Suprapubic skin (tissue), 4 donors: ENCODE results near the gene IMPA2. TPM values are rescaled to one million over a fixed set of nuclear protein-coding genes. Genes with fewer than 3 reads are reported as not detected.
A peak's percentile ranks its signal among the peaks of the same experiment; 100 is the strongest.

Experiments used
- DNase-seq, 2 donors: peaks; one replicate each; pipeline ENCODE4 v3.0.0-alpha.2; 2019; ENCODE audit warnings: low spot score in 2 of 2
- H3K27ac ChIP-seq: fragments of 200-600 bp; sonication (generic); one replicate; pipeline ENCODE4 v1.5.1; 2019
- H3K27me3 ChIP-seq: fragments of 200-600 bp; sonication (generic); one replicate; pipeline ENCODE4 v1.5.1; 2019
- H3K36me3 ChIP-seq: fragments of 200-600 bp; sonication (generic); one replicate; pipeline ENCODE4 v1.5.1; 2019
- H3K4me1 ChIP-seq: fragments of 200-600 bp; sonication (generic); one replicate; pipeline ENCODE4 v1.5.1; 2019
- H3K4me3 ChIP-seq: fragments of 200-600 bp; sonication (generic); one replicate; pipeline ENCODE4 v1.5.1; 2019; ENCODE audit warnings: mild to moderate bottlenecking
- H3K9me3 ChIP-seq: fragments of 200-600 bp; sonication (generic); one replicate; pipeline ENCODE4 v1.5.1; 2019
- CTCF ChIP-seq, 2 donors: fragments of 200-600 bp in 1 of 2; fragments of 450-650 bp in 1 of 2; sonication (generic) in 1 of 2; IDR thresholded peaks; one replicate each; pipeline ENCODE4 v1.5.1; 2016 to 2019; ENCODE audit warnings: antibody characterized with exemption in 2 of 2, mild to moderate bottlenecking in 1 of 2, moderate library complexity in 1 of 2
- EP300 ChIP-seq: sonication (generic); formaldehyde crosslinking; IDR thresholded peaks from one replicate; pipeline ENCODE4 v1.6.1; 2017; ENCODE audit warnings: antibody characterized with exemption
- POLR2A ChIP-seq, 2 donors: fragments of 450-650 bp; IDR thresholded peaks; one replicate each; pipeline ENCODE4 v1.6.1; 2017; ENCODE audit warnings: antibody characterized with exemption in 2 of 2, mild to moderate bottlenecking in 2 of 2, moderate library complexity in 2 of 2
- POLR2AphosphoS5 ChIP-seq, 3 donors: sonication (generic); formaldehyde crosslinking; IDR thresholded peaks; one replicate each; pipeline ENCODE4 v1.6.1; 2017; ENCODE audit warnings: antibody characterized with exemption in 3 of 3
- WGBS: methylation state at CpG from one replicate; pipeline ENCODE4 v1.1.5; 2018; 5-methylcytosine and 5-hydroxymethylcytosine counted together
- total RNA-seq, 4 donors: library from RNA; depleted of rRNA; stranded (reverse); fragments of >200 nt; gene quantifications; one replicate each; pipeline ENCODE4 v1.1.0, GENCODE V29; 2016

The IMPA2 gene
- total RNA-seq, 4 donors from 2014 or later, result 234 to 396 (median 363) TPM

- peak in 1 of 2 donors; percentile 50 for DNase-seq
- 55% methylated on average over 9 of the region's 9 CpGs for WGBS
- no peaks in the 10 kb centered on the region for H3K9me3 ChIP-seq
- TF ChIP-seq EP300, result no peak
- no peak for TF ChIP-seq CTCF (IDR thresholded peaks at IDR 0.05)
- no peak for TF ChIP-seq POLR2A (IDR thresholded peaks at IDR 0.05)
- no peak for TF ChIP-seq POLR2AphosphoS5 (IDR thresholded peaks at IDR 0.05)
- H3K4me1 ChIP-seq, result peaks cover 58% of the 10 kb centered on the region
- no peaks in the 10 kb centered on the region for H3K27me3 ChIP-seq
- H3K4me3 ChIP-seq, result no peak overlapping the region
- H3K27ac ChIP-seq, result no peak overlapping the region
- no peaks in the 10 kb centered on the region for H3K36me3 ChIP-seq
Observed at GRCh38 chr18:11990539-11990938, 9.2 kb downstream of the IMPA2 start.

GRCh38 chr18:11991021-11991795 is 9.9 kb downstream of the IMPA2 start:
- Histone ChIP-seq H3K36me3 (no peaks in the 10 kb centered on the region), H3K27ac (no peak overlapping the region), H3K4me3 (no peak overlapping the region), H3K9me3 (no peaks in the 10 kb centered on the region), H3K27me3 (no peaks in the 10 kb centered on the region), H3K4me1 (peaks cover 58% of the 10 kb centered on the region)
- TF ChIP-seq POLR2AphosphoS5 (IDR thresholded peaks at IDR 0.05) (no peak), CTCF (IDR thresholded peaks at IDR 0.05) (no peak), EP300 (no peak), POLR2A (IDR thresholded peaks at IDR 0.05) (no peak)
- WGBS, result 71% methylated on average over 16 of the region's 19 CpGs
- DNase-seq, result peak in 1 of 2 donors; percentile 55

- Histone ChIP-seq H3K4me1 (peaks cover 55% of the 10 kb centered on the region), H3K36me3 (no peaks in the 10 kb centered on the region), H3K9me3 (no peaks in the 10 kb centered on the region), H3K27me3 (no peaks in the 10 kb centered on the region), H3K27ac (no peak overlapping the region), H3K4me3 (no peak overlapping the region)
- WGBS, result 61% methylated on average over 12 of the region's 12 CpGs
- no peak for TF ChIP-seq POLR2A (IDR thresholded peaks at IDR 0.05)
- no peak for TF ChIP-seq EP300
- no peak for TF ChIP-seq POLR2AphosphoS5 (IDR thresholded peaks at IDR 0.05)
- TF ChIP-seq CTCF (IDR thresholded peaks at IDR 0.05), result no peak
- DNase-seq, result peak in 1 of 2 donors; percentile 56
Observed at GRCh38 chr18:11992096-11992790, 10.9 kb downstream of the IMPA2 start.

- TF ChIP-seq POLR2AphosphoS5 (IDR thresholded peaks at IDR 0.05) (no peak), CTCF (IDR thresholded peaks at IDR 0.05) (no peak), POLR2A (IDR thresholded peaks at IDR 0.05) (no peak), EP300 (no peak)
- 90% methylated on average over 11 of the region's 11 CpGs for WGBS
- Histone ChIP-seq H3K4me1 (peaks cover 56% of the 10 kb centered on the region), H3K27me3 (no peaks in the 10 kb centered on the region), H3K9me3 (no peaks in the 10 kb centered on the region), H3K4me3 (no peak overlapping the region), H3K36me3 (no peaks in the 10 kb centered on the region), H3K27ac (peak overlapping the region; percentile 45)
- peak in 1 of 2 donors; percentile 57 for DNase-seq
Observed at GRCh38 chr18:11993264-11993916, 12.1 kb downstream of the IMPA2 start.

- Histone ChIP-seq H3K9me3 (no peaks in the 10 kb centered on the region), H3K27me3 (no peaks in the 10 kb centered on the region), H3K27ac (peak overlapping the region; percentile 48), H3K36me3 (peaks cover 4% of the 10 kb centered on the region), H3K4me1 (peaks cover 51% of the 10 kb centered on the region), H3K4me3 (no peak overlapping the region)
- peak in 1 of 2 donors; percentile 87 for DNase-seq
- TF ChIP-seq POLR2A (IDR thresholded peaks at IDR 0.05), result no peak
- TF ChIP-seq CTCF (IDR thresholded peaks at IDR 0.05), result peak in 1 of 2 donors; percentile 0
- no peak for TF ChIP-seq POLR2AphosphoS5 (IDR thresholded peaks at IDR 0.05)
- TF ChIP-seq EP300, result no peak
- WGBS, result 26% methylated on average over 4 of the region's 4 CpGs
Observed at GRCh38 chr18:11994336-11994702, 13.0 kb downstream of the IMPA2 start.
